ENCODE measurements around the gene NANOS1.

DNA sequence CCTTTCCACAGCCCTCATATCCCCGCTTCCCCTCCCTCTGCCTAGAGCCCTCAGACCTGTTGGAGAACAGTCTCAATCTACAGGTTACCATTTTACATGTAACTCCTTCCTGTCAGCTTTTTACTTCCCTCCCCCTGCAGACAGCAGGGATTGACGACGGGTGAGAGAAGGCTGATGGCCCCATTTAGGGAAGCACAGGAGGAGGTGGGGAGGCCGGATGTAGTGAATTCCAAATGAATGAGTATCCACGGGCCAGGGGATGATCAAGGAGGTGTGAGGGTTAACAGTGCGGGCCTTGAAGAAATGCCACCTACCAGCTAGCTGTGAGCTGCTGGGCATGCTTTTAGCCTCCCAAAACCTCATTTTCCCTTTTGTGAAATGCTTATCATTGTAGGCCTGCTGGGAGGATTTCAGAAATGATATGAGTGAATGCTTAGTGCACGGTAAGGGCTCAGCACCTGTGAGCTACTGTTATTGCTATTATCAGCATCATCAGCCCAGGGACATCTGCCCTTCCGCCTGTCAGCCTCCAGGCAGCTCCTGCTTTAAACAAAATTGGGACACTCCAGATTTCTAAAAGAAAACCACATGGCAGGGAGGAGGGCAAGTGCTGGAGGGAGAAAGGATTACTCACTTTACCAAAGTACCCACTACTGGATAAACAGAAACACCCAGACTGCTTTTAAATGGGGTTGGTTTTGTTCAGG, 6.5 kb upstream of the NANOS1 start:
- TF ChIP-seq GATA2 (IDR thresholded peaks at IDR 0.05; ENCODE audit: low read depth, low read length) = peak; percentile 98
- TF ChIP-seq GATA3 (IDR thresholded peaks at IDR 0.05; ENCODE audit: low read depth, low read length) = peak; percentile 96

All from SH-SY5Y (cell line).